ENCODE measurements around the gene AUTS2. TPM values are rescaled to one million over a fixed set of nuclear protein-coding genes. Genes with fewer than 3 reads are reported as not detected.

Gene AUTS2
- total and polyA plus RNA-seq, 2 of the 8 experiments (the other 6 are each of a cell fraction or from before 2014, with no cell fraction given): 25.9 to 101 TPM

- TF ChIP-seq CHD7 (IDR thresholded peaks at IDR 0.05; ENCODE audit: insufficient replicate concordance, low read length): no peak
- TF ChIP-seq JUN (IDR thresholded peaks at IDR 0.05; ENCODE audit: low read depth, low read length): no peak
- TF ChIP-seq SAP30 (IDR thresholded peaks at IDR 0.05; ENCODE audit: insufficient read depth, insufficient replicate concordance, low read length): no peak
- no peak for TF ChIP-seq CBX5 (IDR thresholded peaks at IDR 0.05; ENCODE audit: low read depth, low read length)
- TF ChIP-seq JUND (IDR thresholded peaks at IDR 0.05; ENCODE audit: low read length): no peak
- no peak for TF ChIP-seq BACH1 (IDR thresholded peaks at IDR 0.05; ENCODE audit: low read length)
- TF ChIP-seq SP2 (IDR thresholded peaks at IDR 0.05; ENCODE audit: low read length): no peak
- TF ChIP-seq EGR1 (IDR thresholded peaks at IDR 0.05; ENCODE audit: borderline replicate concordance, low read depth, low read length): no peak
- no peak for TF ChIP-seq SIRT6 (IDR thresholded peaks at IDR 0.05; ENCODE audit: low read length)
- TF ChIP-seq BCL11A (IDR thresholded peaks at IDR 0.05; ENCODE audit: low read depth in 2 of 2, low read length in 2 of 2): no peak
- no peak for TF ChIP-seq KDM1A (IDR thresholded peaks at IDR 0.05; ENCODE audit: borderline replicate concordance, low read length)
- no peak for TF ChIP-seq SRF (IDR thresholded peaks at IDR 0.05; ENCODE audit: low read depth, low read length)
Measured at GRCh38 chr7:70834424-70834823, 1236.1 kb downstream of the AUTS2 start (continued).
